SHP77 treated with DMSO at 0.1 percent for 48 hours (cell line): Measurements from ENCODE around the gene SFMBT1.

Source experiments
- DNase-seq: peaks from one replicate; lab custom pipeline; 2025; lab: John Stamatoyannopoulos, UW

SFMBT1 gene, protein sequence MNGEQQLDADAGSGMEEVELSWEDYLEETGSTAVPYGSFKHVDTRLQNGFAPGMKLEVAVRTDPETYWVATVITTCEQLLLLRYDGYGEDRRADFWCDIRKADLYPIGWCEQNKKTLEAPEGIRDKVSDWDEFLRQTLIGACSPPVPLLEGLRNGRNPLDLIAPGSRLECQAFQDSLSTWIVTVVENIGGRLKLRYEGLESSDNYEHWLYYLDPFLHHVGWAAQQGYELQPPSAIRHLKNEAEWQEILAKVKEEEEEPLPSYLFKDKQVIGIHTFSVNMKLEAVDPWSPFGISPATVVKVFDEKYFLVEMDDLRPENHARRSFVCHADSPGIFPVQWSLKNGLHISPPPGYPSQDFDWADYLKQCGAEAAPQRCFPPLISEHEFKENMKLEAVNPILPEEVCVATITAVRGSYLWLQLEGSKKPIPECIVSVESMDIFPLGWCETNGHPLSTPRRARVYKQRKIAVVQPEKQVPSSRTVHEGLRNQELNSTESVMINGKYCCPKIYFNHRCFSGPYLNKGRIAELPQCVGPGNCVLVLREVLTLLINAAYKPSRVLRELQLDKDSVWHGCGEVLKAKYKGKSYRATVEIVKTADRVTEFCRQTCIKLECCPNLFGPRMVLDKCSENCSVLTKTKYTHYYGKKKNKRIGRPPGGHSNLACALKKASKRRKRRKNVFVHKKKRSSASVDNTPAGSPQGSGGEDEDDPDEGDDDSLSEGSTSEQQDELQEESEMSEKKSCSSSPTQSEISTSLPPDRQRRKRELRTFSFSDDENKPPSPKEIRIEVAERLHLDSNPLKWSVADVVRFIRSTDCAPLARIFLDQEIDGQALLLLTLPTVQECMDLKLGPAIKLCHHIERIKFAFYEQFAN

DNA sequence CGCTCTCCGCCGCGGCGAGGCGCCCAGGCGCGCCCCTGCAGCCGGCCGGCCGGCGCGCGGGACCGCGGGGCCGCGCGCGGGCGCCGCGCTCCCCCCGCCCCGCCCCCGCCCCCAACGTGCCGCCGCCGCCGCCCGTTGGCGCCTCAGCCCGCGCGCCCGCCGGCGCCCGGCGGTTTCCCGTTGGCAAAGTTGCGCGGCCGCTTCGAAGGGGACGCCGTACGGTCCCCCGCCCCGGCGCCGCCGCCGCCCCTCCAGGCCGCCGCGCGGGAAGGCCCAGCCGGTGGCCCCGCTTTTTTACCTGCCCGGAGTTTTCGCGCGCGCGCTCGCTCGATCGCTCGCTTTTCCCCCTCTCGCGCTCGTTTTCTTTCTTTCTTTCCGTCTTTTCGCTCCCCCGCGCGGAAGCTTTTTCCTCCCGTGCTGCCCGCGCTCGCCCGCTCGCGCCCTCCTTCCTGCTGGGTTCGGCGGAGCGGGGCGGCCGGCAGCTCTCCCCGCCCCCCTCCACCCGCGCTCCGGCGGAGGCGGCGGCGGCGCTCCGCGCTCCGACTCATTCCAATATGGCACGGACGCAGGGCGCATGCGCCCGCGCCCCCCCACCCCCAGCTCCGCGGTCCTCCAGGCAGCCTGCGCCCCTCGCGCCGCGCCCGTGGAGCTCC is at the start of gene SFMBT1:
SFMBT1 (minus strand) TSS at position 556 of the 653 bp plus-strand sequence. CDS start 76,945 bp downstream, outside the sequence.
- no peak for DNase-seq

GRCh38 chr3:53092942-53093341 is 47.1 kb upstream of the SFMBT1 start:
- DNase-seq: no peak

DNA sequence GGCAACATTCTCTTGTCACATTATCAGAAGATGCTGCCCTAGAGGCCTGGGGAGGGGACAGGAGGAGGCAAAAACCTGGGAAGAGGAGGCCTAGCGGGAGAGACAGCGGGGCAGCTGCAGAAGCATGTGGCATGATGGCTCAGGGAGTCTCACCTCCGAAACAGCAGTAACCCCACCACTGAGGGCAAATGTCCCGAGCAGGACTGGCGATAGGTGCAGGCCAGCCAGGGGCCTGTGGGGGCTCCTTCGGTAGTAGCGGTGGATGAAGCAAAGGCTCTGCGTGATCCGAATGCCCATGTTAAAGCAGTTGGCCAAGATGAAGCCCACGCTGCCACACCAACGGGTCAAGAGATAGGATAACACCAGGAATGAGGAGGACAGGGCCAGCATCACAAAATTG is 46.3 kb upstream of the SFMBT1 start:
- no peak for DNase-seq

DNA sequence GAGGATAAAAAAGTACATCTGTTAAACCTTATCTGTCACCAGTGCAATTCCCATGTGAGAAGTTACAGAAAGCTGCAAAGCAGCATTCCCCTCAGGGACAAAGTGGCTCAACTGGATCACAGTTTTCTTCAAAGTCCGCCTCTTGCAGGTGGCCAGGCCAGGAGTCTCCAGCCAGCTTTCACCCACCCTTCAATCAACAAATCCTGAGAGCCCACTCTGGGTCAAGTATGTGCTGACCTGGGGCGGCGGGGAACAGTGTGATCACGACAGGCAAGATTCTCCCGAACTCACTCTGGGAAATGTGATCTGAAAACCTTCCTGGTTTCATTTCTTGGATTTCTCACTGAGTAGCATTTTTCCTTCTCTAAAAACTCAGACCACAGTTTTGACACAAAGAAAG is 45.1 kb upstream of the SFMBT1 start:
- no peak for DNase-seq

GRCh38 chr3:53089511-53089910 is 43.6 kb upstream of the SFMBT1 start:
- DNase-seq: no peak

DNA sequence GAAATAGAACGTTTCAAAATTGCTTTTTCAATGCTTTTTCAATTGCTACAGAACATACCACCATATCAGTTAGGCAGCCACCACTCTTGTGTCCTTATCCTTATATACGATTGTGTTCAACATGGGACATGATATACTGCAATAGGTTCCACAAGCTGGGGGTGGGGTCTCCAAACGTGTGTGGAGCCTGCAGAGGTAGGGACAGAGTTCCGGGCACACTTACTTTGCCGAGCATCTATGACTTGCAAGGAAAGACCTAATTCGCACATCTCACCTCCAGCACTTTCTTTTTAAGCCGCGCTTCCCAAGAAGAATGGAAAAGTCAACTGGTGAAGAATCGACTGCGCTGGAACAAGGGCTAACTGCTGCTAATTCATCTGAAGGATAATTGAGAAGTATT is 39.6 kb upstream of the SFMBT1 start:
- no peak for DNase-seq

DNA sequence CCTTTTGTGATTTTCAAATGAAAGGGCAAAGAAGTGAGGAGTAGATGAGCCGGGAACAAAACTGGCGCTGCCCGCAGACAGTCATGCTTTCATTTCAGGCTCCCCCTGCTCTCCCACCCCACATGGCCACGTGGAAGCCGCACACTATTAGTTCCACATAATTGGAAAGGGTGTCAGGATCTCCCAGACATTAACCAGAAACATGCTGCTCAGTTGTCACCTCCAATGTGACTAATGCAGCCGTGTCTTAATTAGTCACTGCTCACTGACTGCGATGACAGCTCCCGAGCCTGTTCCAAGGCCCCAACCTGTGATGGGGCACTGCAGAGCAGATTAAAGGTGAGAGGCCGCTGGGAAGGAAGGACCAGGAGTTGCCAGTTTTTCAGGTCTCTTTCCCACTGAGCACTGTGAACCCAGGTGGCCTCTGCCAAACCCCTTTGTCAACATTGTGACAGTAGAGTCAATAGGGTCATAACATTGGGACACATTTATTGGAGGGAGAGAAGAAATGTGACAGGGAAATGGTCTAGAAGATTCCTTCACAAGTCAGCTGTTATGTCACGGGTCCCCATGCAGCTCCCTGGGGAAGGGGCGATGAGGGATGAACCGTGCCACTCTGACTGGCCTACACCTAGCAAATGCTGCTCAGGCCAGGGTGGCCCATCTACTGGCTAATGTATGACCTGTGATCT is 38.6 kb upstream of the SFMBT1 start:
- no peak for DNase-seq

DNA sequence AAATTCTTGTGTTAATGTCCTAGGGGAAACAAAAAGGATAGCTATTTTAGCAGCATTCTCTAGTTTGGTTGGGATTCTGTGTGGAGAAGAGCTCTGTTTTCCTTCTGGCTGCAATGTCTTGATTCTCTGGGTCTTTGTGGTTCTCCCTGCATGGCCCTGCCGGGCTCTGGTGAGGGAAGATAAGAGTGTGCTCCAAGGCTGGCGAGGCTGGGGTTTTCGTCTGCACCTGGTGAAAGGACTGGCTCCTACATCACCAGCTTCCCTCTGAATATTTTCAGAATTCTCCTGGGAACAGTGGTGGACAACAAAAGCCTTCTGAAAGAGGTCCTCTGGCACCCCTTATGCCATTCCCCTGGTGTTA is 38.1 kb upstream of the SFMBT1 start:
- no peak for DNase-seq

DNA sequence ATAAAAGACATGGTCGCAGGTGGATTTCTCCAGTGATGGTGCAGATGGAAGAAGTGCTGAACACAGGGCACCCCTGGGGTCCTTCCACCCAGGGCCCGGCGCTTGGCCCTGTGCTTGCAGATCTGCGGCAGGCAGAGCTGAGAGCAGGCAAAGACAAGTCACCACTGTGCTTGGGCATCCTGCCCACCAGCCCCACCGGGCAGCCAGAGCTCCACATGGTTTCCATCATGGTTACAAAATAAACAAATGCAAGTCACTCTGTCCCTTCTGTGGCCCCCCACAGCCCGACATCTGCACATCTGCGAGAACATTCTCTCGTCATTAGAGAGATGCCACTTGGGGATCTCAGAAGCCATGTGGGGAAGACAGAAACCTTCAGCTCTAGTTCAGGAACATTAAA is 37.6 kb upstream of the SFMBT1 start:
- DNase-seq: no peak

DNA sequence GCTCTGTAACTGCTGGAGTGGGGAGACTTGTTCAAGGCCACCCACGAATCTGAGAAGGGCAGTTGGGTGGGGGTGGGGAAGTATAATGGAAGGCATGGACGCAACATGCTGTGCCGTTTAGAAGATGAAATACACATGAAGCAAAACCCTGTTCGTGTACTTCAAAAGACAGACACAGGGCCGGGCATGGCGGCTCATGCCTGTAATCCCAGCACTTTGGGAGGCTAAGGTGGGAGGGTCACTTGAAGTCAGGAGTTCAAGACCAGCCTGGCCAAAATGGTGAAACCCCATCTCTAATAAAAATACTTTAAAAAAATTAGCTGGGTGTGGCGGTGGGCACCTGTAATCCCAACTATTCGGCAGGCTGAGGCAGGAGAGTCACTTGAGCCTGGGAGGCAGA is 36.9 kb upstream of the SFMBT1 start:
- no peak for DNase-seq

DNA sequence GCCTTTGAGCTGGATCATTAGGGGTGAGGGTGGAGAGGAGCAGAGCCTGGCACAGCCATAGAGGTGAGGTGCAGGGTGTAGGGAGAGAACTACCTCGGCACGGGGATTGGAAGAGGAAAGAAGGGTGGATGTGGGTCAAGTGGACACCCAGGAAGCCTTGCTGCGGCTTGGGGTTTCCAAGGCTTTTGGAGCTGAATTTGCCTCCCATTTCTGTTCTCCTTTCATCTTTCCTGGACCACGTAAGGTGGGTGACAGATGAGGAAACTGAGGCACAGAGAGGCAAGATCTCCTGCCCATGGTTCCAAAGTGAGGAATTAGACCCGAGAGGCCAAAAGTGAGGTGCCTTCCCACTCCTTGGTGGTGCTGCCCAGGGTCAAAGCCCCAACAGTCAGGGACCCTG is 35.4 kb upstream of the SFMBT1 start:
- DNase-seq: no peak

GRCh38 chr3:53080612-53081205 is 34.8 kb upstream of the SFMBT1 start:
- no peak for DNase-seq

DNA sequence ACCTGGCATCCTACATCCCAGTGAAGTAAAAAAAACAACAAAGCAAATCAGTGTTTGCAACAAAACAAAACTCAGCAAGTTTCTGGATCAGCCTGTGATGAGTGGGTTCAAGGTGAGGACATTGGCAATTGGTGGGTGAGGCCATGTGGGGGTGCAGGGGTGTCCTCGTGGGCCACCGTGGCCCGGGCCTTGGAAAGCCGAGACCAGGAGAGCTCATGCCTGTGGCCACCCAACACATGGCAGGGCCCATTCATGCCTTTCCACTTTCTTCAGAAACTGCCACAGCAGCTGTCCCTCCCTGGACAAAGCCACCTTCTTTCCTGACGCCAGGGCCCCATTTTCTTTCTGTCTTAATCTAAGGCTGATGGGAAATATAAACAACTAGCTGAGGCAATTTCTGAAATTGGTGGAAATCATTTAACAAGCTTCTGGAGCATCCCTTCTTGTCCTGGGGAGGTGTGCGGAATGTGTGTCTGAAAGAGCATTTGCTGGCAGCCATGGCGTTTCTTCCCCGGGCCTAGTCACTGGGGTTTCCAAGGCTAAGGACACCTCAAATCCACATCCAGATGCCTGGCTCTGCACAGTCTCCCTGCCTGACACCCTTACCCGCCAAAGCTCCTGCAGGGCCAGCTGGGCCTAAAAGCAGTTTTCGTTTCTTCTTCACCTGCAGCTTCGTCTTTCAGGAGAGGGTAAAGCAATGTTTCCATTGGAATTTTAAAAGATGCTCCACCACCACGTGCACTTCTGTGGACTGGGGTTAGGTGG is 34.1 kb upstream of the SFMBT1 start:
- no peak for DNase-seq

DNA sequence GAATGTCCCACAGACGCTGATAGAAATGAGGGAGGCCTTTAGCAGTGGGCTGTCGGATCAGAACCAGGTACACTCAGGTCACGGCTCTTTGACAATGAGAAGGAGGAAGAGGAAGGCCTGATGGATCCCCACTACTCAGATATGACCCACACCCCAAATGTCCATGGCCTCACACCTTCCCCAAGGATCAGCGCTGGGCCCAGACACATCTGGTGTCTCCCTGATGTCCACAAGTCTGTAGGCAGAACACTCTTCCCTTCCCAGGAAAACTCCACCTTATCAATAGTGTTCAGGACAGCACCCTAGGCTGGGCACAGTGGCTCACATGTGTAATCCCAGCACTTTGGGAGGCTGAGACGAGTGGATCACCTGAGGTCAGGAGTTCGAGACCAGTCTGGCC is 33.3 kb upstream of the SFMBT1 start:
- DNase-seq: no peak

GRCh38 chr3:53078656-53079055 is 32.8 kb upstream of the SFMBT1 start:
- no peak for DNase-seq

GRCh38 chr3:53077476-53078220 is 31.8 kb upstream of the SFMBT1 start:
- no peak for DNase-seq

DNA sequence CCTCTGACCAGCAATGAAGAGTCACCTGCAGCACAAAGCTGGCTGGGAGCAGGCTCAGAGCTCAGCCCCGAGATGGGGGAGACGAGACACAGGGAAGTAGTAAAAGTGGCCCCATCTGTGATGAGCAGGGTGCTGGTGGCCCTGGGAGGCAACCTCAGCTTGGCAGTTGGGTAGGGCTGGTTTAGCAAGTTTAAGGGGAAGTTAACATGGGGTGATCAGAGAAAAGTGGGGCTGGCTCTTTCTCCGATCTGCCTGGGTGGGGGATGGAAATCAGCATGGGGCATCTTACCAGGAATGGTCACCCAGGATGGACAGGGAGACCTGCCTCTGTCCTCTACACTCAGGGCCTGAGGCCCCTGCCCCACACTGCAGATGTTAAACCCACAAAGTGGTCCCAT is 29.9 kb upstream of the SFMBT1 start:
- DNase-seq: no peak

DNA sequence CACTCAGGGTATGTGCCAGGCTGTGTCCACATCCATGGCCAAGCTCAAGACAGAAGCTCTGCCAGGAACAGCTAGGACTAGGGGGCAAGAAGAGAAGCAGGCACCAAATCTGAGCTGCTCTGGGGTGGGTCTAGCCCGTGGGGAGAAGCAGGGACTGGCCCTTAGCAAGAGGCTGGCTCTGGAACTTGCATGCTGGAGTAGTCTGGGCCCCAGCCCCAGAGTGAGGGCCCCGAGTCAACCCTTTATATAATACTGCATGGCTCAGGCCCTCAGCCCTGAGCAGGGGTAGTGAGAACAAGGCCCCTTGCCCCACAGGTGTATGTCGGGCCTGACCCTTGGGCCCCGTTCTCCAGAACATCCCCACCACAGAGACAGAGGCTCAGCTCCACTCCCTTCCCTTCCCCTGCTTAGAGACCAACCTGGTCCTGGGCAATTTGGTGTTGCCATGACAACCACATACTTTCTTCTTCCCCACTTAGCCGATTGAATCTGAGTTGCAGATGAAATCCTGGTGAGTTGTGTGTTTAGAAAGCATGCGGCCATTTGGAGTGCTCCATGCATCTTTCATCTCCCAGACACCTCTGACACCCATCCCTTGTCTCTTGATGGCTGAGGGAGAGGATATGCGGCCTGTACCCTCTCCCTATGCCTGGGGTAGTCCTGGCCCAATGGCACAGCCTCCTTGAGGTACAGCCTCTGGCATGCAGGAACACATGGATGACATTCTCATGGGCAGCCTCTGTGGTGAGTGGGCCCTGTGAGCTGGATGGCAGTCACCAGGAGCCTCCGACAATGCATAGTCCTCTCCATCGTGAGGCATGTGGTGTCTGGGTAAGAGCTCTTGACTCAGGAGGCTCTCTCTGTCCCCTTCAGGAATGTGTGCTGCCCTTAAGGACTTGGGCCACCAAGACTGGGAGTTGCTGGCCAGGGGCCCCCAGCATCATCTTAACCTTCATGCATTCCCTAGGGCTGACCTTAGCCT is 29.2 kb upstream of the SFMBT1 start:
- DNase-seq: no peak

- DNase-seq: no peak
Observed at GRCh38 chr3:53074366-53074696, 28.5 kb upstream of the SFMBT1 start.
